Upper lobe of left lung (tissue), 6 donors: ENCODE results near the gene PPM1A. TPM values are rescaled to one million over a fixed set of nuclear protein-coding genes. Genes with fewer than 3 reads are reported as not detected.

ENCODE experiments used
- ATAC-seq, 2 donors: fragments of 200-7000 bp; cut with Tn5 transposase; one replicate each; pipeline ENCODE4 v1.9.1; 2022; ENCODE audit warnings: mild to moderate bottlenecking in 2 of 2, moderate library complexity in 2 of 2; ENCODE audit not compliant: low FRiP score in 2 of 2
- DNase-seq, 2 donors: peaks; one replicate each; pipeline ENCODE4 v3.0.0-alpha.2; 2019 to 2020
- H3K27ac ChIP-seq, 4 donors: fragments of 200-600 bp; sonication (generic); one replicate each; pipeline ENCODE4 v1.5.1; 2016 to 2019
- H3K27me3 ChIP-seq, 4 donors: fragments of 200-600 bp; sonication (generic); one replicate each; pipeline ENCODE4 v1.5.1; 2017 to 2019
- H3K36me3 ChIP-seq, 4 donors: fragments of 200-600 bp; sonication (generic); one replicate each; pipeline ENCODE4 v1.5.1; 2016 to 2019
- H3K4me1 ChIP-seq, 4 donors: fragments of 200-600 bp; sonication (generic); one replicate each; pipeline ENCODE4 v1.5.1; 2018 to 2019
- H3K4me3 ChIP-seq, 4 donors: fragments of 200-600 bp; sonication (generic); one replicate each; pipeline ENCODE4 v1.5.1; 2017 to 2019; ENCODE audit warnings: mild to moderate bottlenecking in 2 of 4, moderate library complexity in 1 of 4
- H3K9me3 ChIP-seq, 4 donors: fragments of 200-600 bp; sonication (generic); one replicate each; pipeline ENCODE4 v1.5.1; 2018 to 2019
- EP300 ChIP-seq, 4 donors: sonication (generic); formaldehyde crosslinking; IDR thresholded peaks; one replicate each; pipeline ENCODE4 v1.5.1; 2017; ENCODE audit warnings: antibody characterized with exemption in 4 of 4, control low read depth in 2 of 4
- POLR2A ChIP-seq, 4 donors: fragments of 450-650 bp; IDR thresholded peaks; one replicate each; pipeline ENCODE4 v1.5.1; 2016 to 2017; ENCODE audit warnings: antibody characterized with exemption in 4 of 4, mild to moderate bottlenecking in 2 of 4
- POLR2AphosphoS5 ChIP-seq, 2 donors: sonication (generic); formaldehyde crosslinking; IDR thresholded peaks; one replicate each; pipeline ENCODE4 v1.5.1; 2017; ENCODE audit warnings: antibody characterized with exemption in 2 of 2
- WGBS, 2 donors: methylation state at CpG; one replicate each; pipeline ENCODE4 v1.1.5; 2017 to 2018; 5-methylcytosine and 5-hydroxymethylcytosine counted together
- total RNA-seq, 6 donors: library from RNA; depleted of rRNA in 4 of 6; stranded (reverse); fragments of >200 nt in 4 of 6; gene quantifications; one replicate each; pipeline versions ENCODE4 v1.1.0 to v1.2.1, GENCODE V29; 2016 to 2021
- TF ChIP-seq, protein P1 (sequence below), 6 experiments: fragments of 450-650 bp in 4 of 6; fragments of 200-600 bp in 2 of 6; sonication (generic) in 2 of 6; IDR thresholded peaks; one replicate each; pipeline ENCODE4 v1.5.1; 2016 to 2019; ENCODE audit warnings: antibody characterized with exemption in 6 of 6
- donor health status: DM: no; HTN: no; CAD: no; lungs with moderate emphysema.
- donor health status: DM: no; HTN: yes; CAD: no; lungs with severe emphysema.

PPM1A gene
- total RNA-seq, 6 donors from 2014 or later: 20.5 to 71.8 (median 43.7) TPM

DNA sequence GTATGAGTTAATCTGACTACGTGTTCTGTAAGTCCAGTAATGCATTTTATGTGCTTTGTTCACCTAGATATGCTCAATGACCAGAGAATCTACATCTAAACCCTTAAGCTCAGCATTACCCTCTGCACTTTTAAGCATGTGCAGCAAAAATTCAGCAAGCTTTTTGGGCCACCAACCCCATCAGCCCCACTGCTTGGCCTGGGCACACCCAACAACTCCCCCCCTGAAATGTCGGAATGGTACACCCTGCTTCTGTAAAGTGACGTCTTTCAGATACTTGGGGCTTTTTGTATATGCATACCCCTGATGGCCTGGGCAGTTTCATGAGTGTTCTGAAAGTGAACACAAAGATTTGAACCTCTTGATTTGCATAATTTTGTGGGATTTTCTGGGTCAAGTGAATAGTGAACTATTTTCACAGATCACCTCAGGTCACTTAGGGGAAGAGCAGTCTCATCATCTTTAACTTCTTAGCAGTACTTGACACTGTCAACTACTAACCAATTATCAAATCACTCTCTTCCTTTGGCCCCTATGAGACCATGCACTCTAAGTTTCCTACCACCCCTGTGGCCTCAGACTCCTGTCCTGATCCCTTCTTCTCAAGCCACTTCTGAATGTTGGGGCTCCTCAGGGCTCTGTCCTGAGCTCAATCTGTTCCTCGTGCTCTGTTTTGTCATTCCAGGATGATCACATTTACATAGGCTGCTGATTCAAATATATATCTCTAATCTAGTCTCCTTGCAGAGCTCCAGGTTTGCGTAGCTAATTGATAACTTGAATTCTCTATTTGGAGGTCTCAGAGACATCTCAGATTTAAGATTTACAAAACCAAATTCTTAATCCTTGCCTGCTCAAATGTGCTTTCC lies 36.3 kb upstream of the PPM1A start:
- Histone ChIP-seq H3K4me3 (no peak overlapping the region), H3K4me1 (peaks cover 0 to 4% (median 0%) of the 10 kb centered on the region in 4 donors), H3K9me3 (no peaks in the 10 kb centered on the region), H3K27ac (no peak overlapping the region), H3K36me3 (no peaks in the 10 kb centered on the region), H3K27me3 (no peaks in the 10 kb centered on the region)
- no peak for ATAC-seq
- no peak for DNase-seq
- TF ChIP-seq POLR2AphosphoS5 (IDR thresholded peaks at IDR 0.05) (no peak), POLR2A (IDR thresholded peaks at IDR 0.05) (no peak)
- TF ChIP-seq, protein P1, sequence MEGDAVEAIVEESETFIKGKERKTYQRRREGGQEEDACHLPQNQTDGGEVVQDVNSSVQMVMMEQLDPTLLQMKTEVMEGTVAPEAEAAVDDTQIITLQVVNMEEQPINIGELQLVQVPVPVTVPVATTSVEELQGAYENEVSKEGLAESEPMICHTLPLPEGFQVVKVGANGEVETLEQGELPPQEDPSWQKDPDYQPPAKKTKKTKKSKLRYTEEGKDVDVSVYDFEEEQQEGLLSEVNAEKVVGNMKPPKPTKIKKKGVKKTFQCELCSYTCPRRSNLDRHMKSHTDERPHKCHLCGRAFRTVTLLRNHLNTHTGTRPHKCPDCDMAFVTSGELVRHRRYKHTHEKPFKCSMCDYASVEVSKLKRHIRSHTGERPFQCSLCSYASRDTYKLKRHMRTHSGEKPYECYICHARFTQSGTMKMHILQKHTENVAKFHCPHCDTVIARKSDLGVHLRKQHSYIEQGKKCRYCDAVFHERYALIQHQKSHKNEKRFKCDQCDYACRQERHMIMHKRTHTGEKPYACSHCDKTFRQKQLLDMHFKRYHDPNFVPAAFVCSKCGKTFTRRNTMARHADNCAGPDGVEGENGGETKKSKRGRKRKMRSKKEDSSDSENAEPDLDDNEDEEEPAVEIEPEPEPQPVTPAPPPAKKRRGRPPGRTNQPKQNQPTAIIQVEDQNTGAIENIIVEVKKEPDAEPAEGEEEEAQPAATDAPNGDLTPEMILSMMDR (IDR thresholded peaks at IDR 0.05): no peak
- 87 to 89% methylated on average over 5 of the region's 5 CpGs for WGBS, 2 donors

DNA sequence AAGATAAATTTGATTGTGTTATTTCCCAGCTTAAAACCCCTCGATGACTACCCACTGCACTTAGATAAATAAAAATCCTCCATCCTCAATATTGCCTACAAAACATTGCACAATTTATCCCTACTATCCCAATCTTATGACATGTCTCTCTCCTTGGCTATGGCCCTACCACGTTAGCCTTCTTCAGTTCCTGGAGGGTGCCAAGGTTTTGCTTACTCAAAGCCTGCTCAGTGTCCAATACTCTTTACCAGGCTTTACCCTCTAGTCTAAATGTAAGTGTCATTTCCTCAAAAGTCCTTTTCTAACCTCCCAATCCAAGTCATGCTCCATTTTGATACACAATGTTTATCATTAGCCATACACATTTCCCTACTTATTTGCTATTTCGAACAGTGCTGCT lies 35.0 kb upstream of the PPM1A start:
- Histone ChIP-seq H3K36me3 (no peaks in the 10 kb centered on the region), H3K27me3 (no peaks in the 10 kb centered on the region), H3K9me3 (no peaks in the 10 kb centered on the region), H3K4me1 (peaks cover 0 to 4% (median 0%) of the 10 kb centered on the region in 4 donors), H3K27ac (no peak overlapping the region), H3K4me3 (no peak overlapping the region)
- ATAC-seq (no peak), DNase-seq (no peak)
- no peak for TF ChIP-seq POLR2A (IDR thresholded peaks at IDR 0.05)
- TF ChIP-seq EP300 (IDR thresholded peaks at IDR 0.05): no peak
- no peak for TF ChIP-seq POLR2AphosphoS5 (IDR thresholded peaks at IDR 0.05)
- TF ChIP-seq, protein P1 (IDR thresholded peaks at IDR 0.05): no peak
- 75 to 83% methylated on average over 3 of the region's 3 CpGs for WGBS, 2 donors

DNA sequence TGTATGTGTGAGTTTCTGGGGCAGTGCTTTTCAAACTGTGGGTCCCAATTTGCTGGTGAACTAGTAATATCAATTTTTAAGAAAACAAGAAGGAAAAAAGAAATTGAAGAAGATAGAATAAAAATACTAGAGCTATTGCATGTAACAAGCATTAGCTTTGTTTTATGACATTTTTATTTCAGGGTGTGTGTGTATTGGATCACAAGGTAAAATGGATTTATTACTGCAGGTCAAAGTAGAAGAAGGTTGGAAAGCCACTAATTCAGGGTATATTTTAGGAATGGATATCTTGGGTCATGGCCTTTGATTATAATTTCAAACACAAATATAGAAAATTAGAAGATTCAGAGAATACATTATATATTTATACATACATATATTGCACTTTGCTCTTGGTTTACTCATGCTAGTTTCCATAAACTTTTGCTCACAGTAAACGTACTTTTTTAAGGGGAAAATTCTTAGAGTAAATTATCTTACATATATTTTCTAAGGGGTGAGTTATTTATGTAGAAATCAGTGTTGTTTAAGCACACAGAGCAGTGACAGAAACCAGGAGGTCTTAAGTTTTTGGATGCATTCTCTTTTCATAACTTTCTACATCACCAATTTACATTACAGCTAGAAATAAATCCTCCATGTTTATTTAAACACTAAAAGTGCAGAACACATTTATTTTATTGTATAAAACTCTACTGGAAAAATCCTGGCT lies 34.5 kb upstream of the PPM1A start:
- WGBS, 2 donors: 44 to 48% methylated on average over 1 of the region's 1 CpG
- no peak overlapping the region for H3K4me3 ChIP-seq
- H3K9me3 ChIP-seq: no peaks in the 10 kb centered on the region
- H3K4me1 ChIP-seq: peaks cover 0 to 4% (median 0%) of the 10 kb centered on the region in 4 donors
- H3K27ac ChIP-seq: no peak overlapping the region
- no peak for DNase-seq
- no peak for ATAC-seq
- TF ChIP-seq POLR2AphosphoS5 (IDR thresholded peaks at IDR 0.05): no peak
- H3K36me3 ChIP-seq: no peaks in the 10 kb centered on the region
- H3K27me3 ChIP-seq: no peaks in the 10 kb centered on the region

DNA sequence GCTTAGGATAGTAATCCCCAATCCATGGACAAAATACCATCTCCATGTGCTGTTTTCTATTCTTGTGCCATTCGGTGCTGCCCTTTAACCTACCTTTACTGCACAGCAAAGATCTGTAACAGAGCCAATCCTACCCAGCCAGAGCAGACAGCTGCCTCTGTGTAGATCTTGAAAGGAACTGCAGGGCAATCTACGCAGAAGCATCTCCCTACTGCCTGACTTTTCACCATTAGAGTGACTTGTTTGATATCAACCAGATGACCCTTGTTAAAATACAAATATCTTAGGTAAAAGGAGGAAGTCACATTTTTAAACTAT lies 33.9 kb upstream of the PPM1A start:
- Histone ChIP-seq H3K36me3 (no peaks in the 10 kb centered on the region), H3K27me3 (no peaks in the 10 kb centered on the region), H3K4me3 (no peak overlapping the region), H3K27ac (no peak overlapping the region), H3K4me1 (peaks cover 0 to 4% (median 0%) of the 10 kb centered on the region in 4 donors), H3K9me3 (no peaks in the 10 kb centered on the region)
- WGBS, 2 donors: 85 to 92% methylated on average over 2 of the region's 2 CpGs
- no peak for DNase-seq
- TF ChIP-seq POLR2A (IDR thresholded peaks at IDR 0.05): no peak
- TF ChIP-seq POLR2AphosphoS5 (IDR thresholded peaks at IDR 0.05): no peak
- TF ChIP-seq, protein P1 (IDR thresholded peaks at IDR 0.05): no peak
- TF ChIP-seq EP300 (IDR thresholded peaks at IDR 0.05): no peak
- ATAC-seq: no peak

GRCh38 chr14:60215520-60216420 lies 33.3 kb upstream of the PPM1A start:
- Histone ChIP-seq H3K9me3 (no peaks in the 10 kb centered on the region), H3K27me3 (no peaks in the 10 kb centered on the region), H3K4me3 (no peak overlapping the region), H3K36me3 (no peaks in the 10 kb centered on the region), H3K4me1 (peaks cover 0 to 4% (median 0%) of the 10 kb centered on the region in 4 donors), H3K27ac (no peak overlapping the region)
- TF ChIP-seq, protein P1 (IDR thresholded peaks at IDR 0.05): no peak
- TF ChIP-seq POLR2AphosphoS5 (IDR thresholded peaks at IDR 0.05) (no peak), POLR2A (IDR thresholded peaks at IDR 0.05) (no peak), EP300 (IDR thresholded peaks at IDR 0.05) (no peak)
- WGBS, 2 donors: 84 to 86% methylated on average over 4 of the region's 4 CpGs
- ATAC-seq: no peak
- no peak for DNase-seq
